IPS-18c (cell line): Measurements from ENCODE around the gene IKZF2.

Source experiments
- H3K4me3 ChIP-seq: 2 replicates; pipeline ENCODE4 v1.7.0; 2013; ENCODE audit warnings: low read depth, mild to moderate bottlenecking, low read length, moderate library complexity; ENCODE audit not compliant: insufficient read depth
- H3K9me3 ChIP-seq: one replicate; pipeline ENCODE4 v1.6.1; 2013; ENCODE audit warnings: mild to moderate bottlenecking, low read length, moderate library complexity; ENCODE audit not compliant: control insufficient read depth, insufficient read depth

The IKZF2 gene

DNA sequence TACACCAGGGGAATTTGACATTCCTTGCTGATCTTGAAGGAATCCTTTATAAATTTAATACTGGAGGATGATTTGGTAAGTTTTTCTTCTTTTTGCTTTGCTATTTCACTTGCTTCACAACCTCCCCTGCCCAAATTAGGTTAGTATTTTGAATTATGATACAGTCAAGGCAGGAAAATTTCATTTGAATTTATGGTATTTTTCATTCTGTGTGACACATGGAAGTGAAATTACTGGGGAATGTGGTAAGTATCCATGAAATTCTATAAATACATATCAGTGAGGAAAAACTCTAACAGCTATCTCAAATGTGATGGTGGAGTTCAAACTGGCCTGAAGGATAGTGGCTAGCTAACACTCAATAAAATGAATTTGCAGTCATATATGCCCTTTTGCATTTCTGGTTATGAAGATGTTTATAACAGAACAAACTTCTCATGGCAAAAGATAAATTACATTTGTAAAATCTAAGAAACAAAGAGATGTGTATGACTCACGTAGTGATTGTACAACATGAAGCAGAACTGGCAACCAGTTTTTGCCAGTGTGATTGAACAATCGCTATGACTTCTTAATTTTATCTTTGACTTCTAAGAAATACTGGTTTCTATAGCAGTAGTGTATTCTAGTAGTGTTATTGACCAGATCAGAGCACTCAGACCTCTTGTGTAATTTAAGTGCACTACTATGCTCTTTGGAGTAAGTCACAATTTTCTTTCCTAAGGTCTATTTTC lies 152.6 kb downstream of the IKZF2 start:
- H3K9me3 ChIP-seq = no peaks in the 10 kb centered on the region
- no peak overlapping the region for H3K4me3 ChIP-seq

DNA sequence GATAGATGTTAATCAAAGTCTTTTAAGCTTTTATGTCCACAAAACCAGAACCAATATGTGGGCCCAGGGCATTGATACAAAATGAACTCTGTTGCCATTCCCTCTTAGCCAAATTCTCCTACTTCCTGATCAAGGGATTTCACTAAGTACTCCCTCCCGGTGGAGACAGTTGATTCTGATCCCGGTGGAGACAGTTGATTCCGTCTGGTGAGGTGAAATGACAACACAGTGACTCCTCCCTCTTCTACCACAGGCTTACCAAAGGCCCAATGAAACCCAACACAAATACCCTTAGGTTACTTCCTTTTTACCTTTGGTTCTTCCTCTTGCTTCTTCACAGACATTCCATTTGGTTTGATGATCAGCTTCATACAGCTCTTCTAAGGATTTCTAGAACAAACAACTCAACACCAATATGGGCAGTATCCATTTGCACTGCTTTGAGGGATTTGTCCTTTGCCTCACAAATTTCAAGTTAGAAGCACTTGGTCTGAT lies 153.8 kb downstream of the IKZF2 start:
- H3K4me3 ChIP-seq = no peak overlapping the region
- H3K9me3 ChIP-seq = no peaks in the 10 kb centered on the region

DNA sequence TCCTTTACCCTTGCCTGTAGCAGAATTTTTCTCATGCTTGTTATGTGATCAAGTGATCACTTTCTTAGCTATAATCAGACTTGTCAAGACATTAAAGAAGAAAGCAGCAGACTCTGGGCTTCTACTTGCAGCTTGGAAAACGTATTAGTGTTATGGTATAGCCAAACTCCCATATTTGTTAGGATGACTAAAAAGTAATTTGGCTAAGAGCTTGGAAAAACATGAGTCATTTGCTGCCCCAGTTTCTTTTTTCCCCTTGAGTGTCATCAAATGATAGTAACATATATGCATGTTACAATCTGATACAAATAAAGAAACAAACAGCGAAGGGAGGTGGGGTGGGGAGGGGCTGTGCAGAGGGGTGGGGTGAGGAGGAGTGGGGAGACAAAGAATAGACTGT lies 155.5 kb downstream of the IKZF2 start:
- no peak overlapping the region for H3K4me3 ChIP-seq
- no peaks in the 10 kb centered on the region for H3K9me3 ChIP-seq

DNA sequence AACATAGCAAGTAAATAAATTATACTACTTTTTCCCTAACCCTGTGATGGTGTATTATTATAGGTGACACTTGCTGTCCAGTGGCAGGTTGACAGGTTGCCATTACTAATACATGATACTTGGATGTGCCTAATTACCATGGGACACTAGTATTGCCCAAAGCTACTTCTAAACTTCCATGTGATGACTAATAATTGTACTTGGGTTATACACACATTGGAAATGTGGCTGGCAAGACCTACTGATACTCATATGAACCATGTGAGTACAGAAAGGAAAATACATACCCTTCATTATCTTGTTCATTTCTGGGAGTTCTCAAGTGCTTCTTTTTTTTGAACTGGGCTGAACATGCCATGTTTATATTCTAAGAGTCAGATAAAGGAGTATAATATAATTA lies 156.4 kb downstream of the IKZF2 start:
- no peak overlapping the region for H3K4me3 ChIP-seq

DNA sequence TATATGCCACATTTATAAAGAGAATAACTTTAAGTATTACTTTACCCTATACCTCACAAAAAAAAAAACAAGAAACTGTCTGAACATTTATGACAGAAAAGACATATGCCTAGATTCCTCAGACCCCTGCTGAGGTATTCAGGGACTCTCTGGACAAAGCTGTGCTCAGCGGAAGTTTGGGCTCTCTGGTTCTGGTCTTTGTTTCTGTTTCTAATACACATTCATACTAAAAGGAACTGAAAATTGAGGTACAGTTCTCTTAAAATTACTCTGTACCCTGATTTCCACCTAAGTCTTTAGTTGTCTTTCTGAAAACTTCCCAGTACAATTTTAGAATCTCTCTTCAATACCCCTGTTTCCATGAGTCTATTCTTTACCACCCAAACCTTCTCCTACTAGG lies 160.3 kb downstream of the IKZF2 start:
- no peaks in the 10 kb centered on the region for H3K9me3 ChIP-seq
- H3K4me3 ChIP-seq = no peak overlapping the region

More for the DNA sequence above, 156.4 kb downstream of the IKZF2 start:
- no peaks in the 10 kb centered on the region for H3K9me3 ChIP-seq

DNA sequence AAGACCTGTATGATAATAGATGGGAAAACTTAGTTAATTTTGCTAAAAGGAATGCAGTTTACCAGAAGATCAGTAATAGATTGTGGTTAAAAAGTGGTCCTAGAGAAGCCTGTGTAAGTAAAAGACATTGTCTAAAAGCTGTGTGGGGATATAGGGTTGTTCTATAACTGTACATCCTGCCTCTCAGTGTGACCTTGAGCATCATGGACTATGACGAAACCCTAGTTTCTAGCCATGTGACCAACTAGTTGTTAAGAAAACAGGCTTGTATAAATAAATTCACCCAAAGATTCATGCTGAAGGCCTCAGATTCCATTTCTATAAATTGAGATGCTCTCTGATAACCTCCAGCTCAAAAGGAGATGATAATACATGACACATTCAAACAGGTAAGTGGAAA lies 160.7 kb downstream of the IKZF2 start:
- H3K4me3 ChIP-seq = no peak overlapping the region
- H3K9me3 ChIP-seq = no peaks in the 10 kb centered on the region

DNA sequence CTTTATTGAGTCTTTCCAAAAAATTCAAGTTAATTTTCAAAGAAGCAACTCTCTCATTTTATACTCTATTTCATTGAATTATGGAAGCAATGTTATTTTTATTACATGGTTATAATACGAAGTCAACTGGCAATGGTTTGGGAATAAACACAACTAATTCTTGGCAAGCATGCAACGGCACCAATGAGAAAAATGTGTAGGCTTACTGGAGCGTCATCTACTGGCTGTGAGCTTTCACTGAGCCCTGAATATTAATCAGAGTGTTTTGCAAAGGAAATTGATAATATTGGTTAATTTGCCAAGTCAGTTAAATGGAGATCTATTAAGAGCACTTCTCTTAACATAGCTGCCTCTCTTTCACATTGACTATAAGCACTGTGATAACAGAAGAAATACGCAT lies 163.9 kb downstream of the IKZF2 start:
- Histone ChIP-seq H3K9me3 (no peaks in the 10 kb centered on the region), H3K4me3 (no peak overlapping the region)

DNA sequence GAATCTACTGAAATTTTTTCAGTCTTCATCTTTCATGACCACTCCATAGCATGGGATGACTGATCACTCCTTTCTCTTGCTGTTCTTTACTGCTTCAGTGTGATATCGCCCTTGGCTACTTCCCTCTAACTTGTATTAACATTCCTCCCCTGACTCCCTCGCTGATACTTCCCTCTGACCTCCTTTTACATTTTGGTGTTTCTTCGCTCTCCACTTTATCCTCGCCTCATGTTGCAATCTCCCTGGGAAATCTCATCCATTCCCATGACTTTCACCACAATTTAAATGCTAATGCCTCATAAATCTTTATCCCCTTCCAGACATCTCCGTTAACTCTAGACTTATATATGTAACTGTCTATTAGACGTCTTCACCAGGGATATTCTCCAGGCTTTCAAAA lies 167.3 kb downstream of the IKZF2 start:
- no peaks in the 10 kb centered on the region for H3K9me3 ChIP-seq
- H3K4me3 ChIP-seq = no peak overlapping the region

DNA sequence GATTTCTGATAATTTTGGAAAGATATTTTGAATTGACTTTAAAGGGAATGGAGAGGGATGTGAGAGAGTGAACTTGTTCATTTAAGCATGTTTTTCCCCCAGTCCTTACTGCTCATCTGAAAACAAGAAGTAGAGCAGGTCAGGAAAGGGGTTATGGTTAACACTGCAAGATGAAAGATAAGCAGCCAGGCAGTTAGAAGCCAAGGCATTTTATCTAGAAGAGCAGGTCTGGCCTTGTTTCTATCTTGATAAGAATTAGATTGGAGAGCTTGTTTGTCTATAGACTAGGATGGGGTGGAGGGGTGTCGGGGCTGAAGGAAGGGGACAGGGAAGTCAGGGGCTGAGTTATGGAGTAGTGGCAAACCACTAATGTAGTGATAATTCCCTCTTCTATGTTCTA lies 171.6 kb downstream of the IKZF2 start:
- H3K9me3 ChIP-seq = no peaks in the 10 kb centered on the region

DNA sequence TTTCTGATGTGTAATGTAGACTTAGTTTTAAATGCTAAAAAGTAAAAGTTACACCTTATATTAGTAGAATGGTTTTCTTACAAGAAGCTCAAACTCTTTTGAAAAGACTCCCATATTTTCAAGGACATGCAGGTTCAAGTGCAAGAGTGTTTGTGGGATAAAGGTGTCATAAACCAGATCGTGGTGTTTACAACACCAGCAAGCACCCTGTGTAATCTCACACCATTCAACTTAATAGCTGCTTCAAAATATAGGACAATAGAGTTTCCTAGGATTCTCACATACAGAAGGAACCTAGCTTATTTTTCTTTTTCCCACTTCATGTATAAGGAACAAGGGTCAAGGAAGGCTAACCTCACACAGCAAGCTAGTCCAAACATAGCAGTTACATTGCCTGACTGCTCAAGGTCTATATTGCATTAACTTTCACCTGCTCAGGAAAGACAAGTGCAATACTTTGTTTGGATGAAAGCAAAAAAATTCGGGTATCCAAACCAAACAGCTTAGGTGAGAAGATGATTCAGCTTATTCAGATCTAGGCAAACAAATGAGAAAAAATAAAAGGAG lies 172.3 kb downstream of the IKZF2 start:
- Histone ChIP-seq H3K9me3 (no peaks in the 10 kb centered on the region), H3K4me3 (no peak overlapping the region)

More for the DNA sequence above, 171.6 kb downstream of the IKZF2 start:
- no peak overlapping the region for H3K4me3 ChIP-seq

DNA sequence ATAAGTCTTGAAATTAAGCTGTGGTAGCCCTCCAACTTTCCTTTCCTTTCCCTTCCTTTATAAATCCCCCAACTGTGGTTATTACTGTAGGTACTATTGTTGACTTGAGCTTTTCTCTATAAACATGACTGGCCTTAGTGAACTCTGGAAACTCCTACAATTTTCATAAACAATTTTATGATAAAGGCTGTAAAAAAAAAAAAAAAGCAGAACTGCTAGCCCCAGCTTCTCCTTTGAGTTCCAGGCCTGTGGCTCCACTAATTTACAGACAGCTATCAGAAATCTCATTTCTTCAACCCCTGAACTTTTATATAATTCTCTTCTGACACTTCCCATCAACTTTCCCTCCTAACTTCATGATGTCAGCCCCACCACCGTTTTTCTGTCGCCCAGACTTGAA lies 174.3 kb downstream of the IKZF2 start:
- H3K4me3 ChIP-seq = no peak overlapping the region
- no peaks in the 10 kb centered on the region for H3K9me3 ChIP-seq

DNA sequence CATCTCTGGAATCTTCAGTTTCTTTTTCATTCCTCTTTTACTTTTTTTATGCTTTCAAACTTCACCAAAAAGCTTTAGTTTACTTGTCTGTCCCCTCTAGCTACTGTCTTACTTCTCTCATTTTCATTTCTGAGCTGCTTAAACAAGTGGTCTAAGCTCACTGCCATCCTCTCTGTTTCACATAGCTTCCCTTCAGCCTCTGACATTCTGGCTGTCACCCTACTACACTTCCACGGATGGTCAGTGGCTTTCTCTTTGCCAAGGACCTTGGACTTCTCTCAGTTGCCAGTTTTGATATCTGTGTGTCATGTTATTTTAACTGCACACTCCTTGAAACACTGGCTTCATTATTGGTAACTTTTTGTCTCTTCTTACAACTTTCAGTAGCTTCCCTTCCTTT lies 176.1 kb downstream of the IKZF2 start:
- Histone ChIP-seq H3K9me3 (no peaks in the 10 kb centered on the region), H3K4me3 (no peak overlapping the region)

DNA sequence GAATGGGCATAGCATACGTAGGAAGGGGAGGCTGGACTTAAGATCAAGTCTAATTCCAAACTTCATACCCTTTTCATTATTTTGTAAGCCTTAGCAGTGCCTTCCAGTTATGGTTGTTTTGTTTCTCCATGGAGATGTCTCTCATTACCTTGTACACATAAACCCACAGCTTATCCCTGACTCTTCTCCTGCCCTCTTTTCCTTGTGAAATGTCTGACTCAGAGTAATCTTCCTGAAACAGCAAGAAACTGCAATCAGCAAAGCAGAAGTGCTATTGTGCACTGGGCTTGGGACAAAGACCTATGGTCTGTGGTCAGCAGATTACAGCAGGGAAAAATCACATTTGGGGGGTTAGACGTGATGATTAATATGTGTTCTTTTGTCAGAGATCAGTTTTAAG lies 176.7 kb downstream of the IKZF2 start:
- no peak overlapping the region for H3K4me3 ChIP-seq
- H3K9me3 ChIP-seq = no peaks in the 10 kb centered on the region

DNA sequence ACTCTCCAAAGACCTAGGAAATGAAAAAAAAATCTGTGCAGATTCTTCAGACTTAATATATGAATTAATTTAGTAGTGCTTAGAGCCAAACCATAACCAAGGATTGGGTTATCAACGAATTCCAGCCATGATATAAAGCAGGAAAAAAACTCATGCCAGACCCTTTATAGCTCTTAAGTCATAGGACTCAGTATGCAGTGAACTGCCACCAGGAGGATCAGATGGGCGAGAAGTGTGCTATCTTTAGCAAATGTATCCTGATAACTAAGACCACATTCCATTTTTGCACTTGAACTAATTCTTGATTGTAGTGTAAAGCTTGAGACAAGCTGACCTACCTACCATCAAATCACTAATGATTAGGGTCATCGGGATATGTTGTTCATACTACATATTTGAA lies 178.1 kb downstream of the IKZF2 start:
- no peak overlapping the region for H3K4me3 ChIP-seq

DNA sequence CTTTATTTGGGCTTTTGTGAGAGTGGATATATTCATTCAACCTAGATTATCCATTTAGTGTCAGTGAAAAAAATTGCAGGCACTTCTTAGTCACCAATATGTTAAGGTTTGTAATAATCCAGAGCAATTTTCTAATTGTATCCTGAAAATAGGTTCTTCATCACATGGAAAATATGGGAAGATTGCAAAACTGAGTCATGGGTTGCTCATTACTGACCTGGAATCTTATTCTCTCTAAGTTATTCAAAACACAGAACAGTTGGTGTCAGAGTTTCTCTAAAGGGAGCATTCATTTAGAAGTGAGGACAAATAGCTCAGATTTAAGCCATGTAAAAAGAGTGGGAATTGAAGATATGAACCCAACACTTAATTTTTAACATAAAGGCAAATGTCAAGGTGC lies 181.3 kb downstream of the IKZF2 start:
- Histone ChIP-seq H3K9me3 (no peaks in the 10 kb centered on the region), H3K4me3 (no peak overlapping the region)

More for the DNA sequence above, 178.1 kb downstream of the IKZF2 start:
- H3K9me3 ChIP-seq = no peaks in the 10 kb centered on the region

DNA sequence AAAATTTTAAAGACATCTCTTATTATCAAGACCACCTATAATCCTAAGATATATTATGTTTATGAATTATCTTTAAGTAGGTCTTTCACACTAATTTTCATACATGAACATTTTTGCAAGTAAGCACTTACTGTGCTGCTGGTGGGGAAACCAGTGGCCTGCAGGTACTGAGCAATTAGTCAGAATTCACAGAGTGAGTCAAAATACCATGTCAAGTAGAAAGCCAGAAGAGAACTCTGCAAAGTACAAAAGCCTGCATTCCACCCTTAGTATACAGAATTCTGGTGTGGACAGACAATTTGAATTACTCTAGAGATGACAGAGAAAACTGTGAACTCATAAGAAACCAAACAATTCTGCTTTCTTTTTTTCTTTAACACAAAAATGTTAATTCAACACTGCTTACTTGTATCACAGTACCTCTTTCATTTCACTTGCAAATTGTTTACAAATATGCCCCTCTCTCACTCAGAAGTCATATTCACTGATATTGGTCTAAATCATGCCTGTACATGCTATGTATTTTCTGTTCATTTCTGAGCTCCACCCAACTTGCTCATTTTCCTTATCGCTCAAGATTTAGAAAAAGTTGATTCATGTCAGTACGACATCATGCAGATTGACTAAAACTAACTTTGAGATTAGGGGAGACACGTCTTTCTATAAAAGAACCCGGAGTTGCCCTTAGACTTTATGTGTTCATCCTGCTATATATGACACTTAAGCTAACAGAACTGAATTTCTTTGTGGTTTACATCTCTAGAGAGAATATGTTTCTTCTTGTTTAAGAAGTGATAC lies 182.9 kb downstream of the IKZF2 start:
- no peak overlapping the region for H3K4me3 ChIP-seq
- no peaks in the 10 kb centered on the region for H3K9me3 ChIP-seq

DNA sequence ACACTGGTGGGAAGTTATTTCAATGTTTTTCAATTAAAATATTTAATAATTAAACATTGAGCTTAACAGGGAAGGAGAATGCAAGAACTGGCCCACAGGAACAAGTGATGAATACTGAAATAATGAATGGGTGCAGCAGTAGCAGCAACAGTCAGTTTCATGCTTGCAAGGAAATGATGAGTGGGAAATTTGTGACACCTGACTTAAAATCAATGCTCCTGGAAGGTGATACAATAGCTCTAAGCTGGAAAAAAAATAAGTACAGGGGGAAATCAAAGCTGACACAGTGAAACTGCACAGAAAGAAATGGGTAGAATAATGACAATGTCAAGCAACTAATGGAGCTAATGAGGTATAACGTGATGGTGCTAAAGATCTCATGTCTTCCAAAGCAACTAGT lies 184.5 kb downstream of the IKZF2 start:
- no peaks in the 10 kb centered on the region for H3K9me3 ChIP-seq

DNA sequence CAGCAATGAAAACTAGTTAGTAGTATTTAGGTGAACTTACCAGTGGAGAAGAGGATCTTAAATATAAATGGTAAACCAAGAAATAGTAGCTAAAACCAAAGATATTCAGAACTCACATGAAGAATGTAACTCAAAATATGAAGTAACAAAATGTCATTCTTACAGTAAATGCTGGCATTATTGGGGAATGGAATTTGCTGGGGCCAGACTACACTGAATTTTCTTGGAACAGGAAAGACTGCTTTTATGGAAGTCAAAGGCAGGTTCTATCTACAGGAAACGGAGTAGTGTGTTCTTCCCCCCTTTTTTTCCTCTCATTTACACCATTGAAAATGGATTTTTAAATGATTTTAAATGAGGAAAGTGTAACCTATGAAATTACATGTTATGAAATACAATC lies 188.7 kb downstream of the IKZF2 start:
- H3K4me3 ChIP-seq = no peak overlapping the region
- H3K9me3 ChIP-seq = no peaks in the 10 kb centered on the region

More for the DNA sequence above, 184.5 kb downstream of the IKZF2 start:
- H3K4me3 ChIP-seq = no peak overlapping the region
